Pancreas (tissue), 10 donors: Measurements from ENCODE around the gene TRAK1. TPM values are rescaled to one million over a fixed set of nuclear protein-coding genes. Genes with fewer than 3 reads are reported as not detected.

ENCODE experiments used
- ATAC-seq, 4 donors: fragments of 200-7000 bp; cut with Tn5 transposase; one replicate each; pipeline versions ENCODE4 v1.8.0 to v1.9.1; 2020; ENCODE audit warnings: mild to moderate bottlenecking in 4 of 4, moderate library complexity in 4 of 4
- DNase-seq, 6 donors: peaks; one replicate each; pipeline ENCODE4 v3.0.0-alpha.2; 2020
- FAIRE-seq: peaks from 2 replicates; lab custom pipeline; 2012; peaks lifted over from hg19 to GRCh38; lab: Jason Lieb, UNC
- H3K27ac ChIP-seq, 4 donors: fragments of 200-600 bp; sonication (generic); 1 replicate in 3 of 4; 2 replicates in 1 of 4; pipeline versions ENCODE4 v1.5.0 to v1.8.0; 2020
- H3K27me3 ChIP-seq, 4 donors: fragments of 200-600 bp; one replicate each; pipeline ENCODE4 v1.8.0; 2021
- H3K36me3 ChIP-seq, 3 donors: fragments of 200-600 bp; sonication (generic) in 1 of 3; one replicate each; pipeline versions ENCODE4 v1.5.0 to v1.8.0; 2020 to 2021
- H3K4me1 ChIP-seq, 3 donors: fragments of 200-600 bp; one replicate each; pipeline ENCODE4 v1.8.0; 2021
- H3K4me3 ChIP-seq, 4 donors: fragments of 200-600 bp; sonication (generic) in 2 of 4; one replicate each; pipeline versions ENCODE4 v1.5.0 to v1.8.0; 2020 to 2021
- H3K9me3 ChIP-seq, 4 donors: fragments of 200-600 bp; one replicate each; pipeline ENCODE4 v1.8.0; 2021
- CTCF ChIP-seq, 4 donors: fragments of 200-600 bp; sonication (generic) in 3 of 4; IDR thresholded peaks; one replicate each; pipeline versions ENCODE4 v1.5.0 to v1.8.0; 2021; ENCODE audit warnings: antibody characterized with exemption in 4 of 4
- WGBS, 2 donors: extraction: QIAGEN DNeasy Blood & Tissue Kit; methylation state at CpG; one replicate each; pipeline ENCODE4 v1.1.7; 2013; 5-methylcytosine and 5-hydroxymethylcytosine counted together
- intact Hi-C, 3 donors: fragments of 100-400 bp; cut with DNase I; formaldehyde crosslinking; loops; one replicate each; pipeline versions ENCODE4 v1.11.1 to v1.14.2; 2022
- polyA plus RNA-seq, 2 donors: library from polyadenylated mRNA; stranded (reverse); fragments of 200-250 nt; gene quantifications; one replicate each; pipeline ENCODE4 v1.2.3, GENCODE V29; 2013
- total RNA-seq, 6 donors: library from RNA; stranded (reverse); fragmentation: NEBNext Ultra II Directional in 4 of 6; extraction: Animal tissue kit (Norgen Biotek cat#: 25700) in 4 of 6; gene quantifications; one replicate each; pipeline versions ENCODE4 v1.2.1 to v1.2.4, GENCODE V29; 2021 to 2023
- donor health status: healthy with polysubstance abuse.
- donor health status: DM: no; HTN: no; CAD: no; lungs with moderate emphysema.
- donor health status: DM: no; HTN: no; CAD: no.
- donor health status: control.
- donor health status: control.
- donor health status: Bipolar disorder and iron deficiency.
- donor health status: DM: yes; HTN: yes; CAD: no.
- donor health status: DM: no; HTN: no; CAD: no.
- donor health status: DM: no; HTN: no; CAD: no.
- donor health status: DM: yes; HTN: yes; CAD: no.

TRAK1 gene
- total and polyA plus RNA-seq, 8 donors = 9.3 to 24.3 (median 11.7) TPM

GRCh38 chr3:42061025-42061712, 30.0 kb upstream of the TRAK1 start:
- Histone ChIP-seq H3K36me3 (no peaks in the 10 kb centered on the region), H3K4me3 (no peak overlapping the region), H3K4me1 (peaks cover 0 to 3% (median 0%) of the 10 kb centered on the region in 3 donors), H3K9me3 (no peaks in the 10 kb centered on the region), H3K27me3 (no peaks in the 10 kb centered on the region), H3K27ac (peak overlapping the region in 1 of 4 donors; percentile 6)
- intact Hi-C loops = no loop called here
- FAIRE-seq (no peak), DNase-seq (no peak), ATAC-seq (peak in 1 of 4 donors; percentile 12)
- no peak for TF ChIP-seq CTCF (IDR thresholded peaks at IDR 0.05)
- WGBS, 2 donors = 59 to 76% methylated on average over 7 of the region's 7 CpGs

DNA sequence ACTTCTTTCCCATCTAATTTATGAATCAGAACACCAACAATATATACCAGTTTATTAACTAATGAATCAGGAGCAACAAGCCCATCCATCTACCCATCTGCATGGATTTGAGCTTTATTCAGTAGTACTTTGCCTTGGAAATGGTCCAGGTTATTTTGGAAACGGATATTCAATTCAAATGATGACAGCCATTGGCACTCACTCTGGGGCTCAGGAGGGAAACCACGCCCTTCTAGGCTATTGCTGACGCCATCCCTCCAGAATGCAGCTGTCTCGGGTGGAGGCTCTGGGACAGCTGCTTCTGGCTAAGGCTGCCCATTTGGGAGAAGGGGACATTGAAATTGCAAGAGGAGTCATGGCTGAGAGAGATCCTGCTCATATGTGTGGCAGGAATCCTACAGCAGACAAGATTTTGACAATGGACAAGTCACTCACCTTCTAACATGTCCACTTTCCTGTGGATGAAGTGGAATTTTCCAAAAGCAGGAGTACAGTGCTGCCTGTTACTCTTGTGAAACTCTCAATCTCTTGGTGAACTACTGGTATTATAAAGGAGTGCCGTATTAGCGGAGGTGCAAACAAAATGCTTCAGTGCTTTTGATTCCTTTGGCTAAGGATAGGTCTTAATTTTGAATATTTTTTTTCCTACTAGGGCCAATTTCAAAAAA, 29.3 kb upstream of the TRAK1 start:
- peak in 3 of 4 donors; percentile 69 to 75 (median 71) for ATAC-seq
- TF ChIP-seq CTCF (IDR thresholded peaks at IDR 0.05) = no peak
- H3K4me3 ChIP-seq = no peak overlapping the region
- H3K4me1 ChIP-seq = peaks cover 0 to 4% (median 3%) of the 10 kb centered on the region in 3 donors
- WGBS, 2 donors = 63 to 64% methylated on average over 6 of the region's 6 CpGs
- peak in 2 of 6 donors; percentile 28 to 35 for DNase-seq
- no peaks in the 10 kb centered on the region for H3K36me3 ChIP-seq
- H3K9me3 ChIP-seq = no peaks in the 10 kb centered on the region
- no peaks in the 10 kb centered on the region for H3K27me3 ChIP-seq
- intact Hi-C loops = no loop called here
- FAIRE-seq = no peak
- H3K27ac ChIP-seq = peak overlapping the region in 1 of 4 donors; percentile 6

GRCh38 chr3:42062464-42062863, 28.7 kb upstream of the TRAK1 start:
- H3K27ac ChIP-seq = peak overlapping the region in 1 of 4 donors; percentile 6
- no peaks in the 10 kb centered on the region for H3K27me3 ChIP-seq
- WGBS, 2 donors = 100% methylated on average over 1 of the region's 1 CpG
- no peak for ATAC-seq
- no peak for TF ChIP-seq CTCF (IDR thresholded peaks at IDR 0.05)
- no peaks in the 10 kb centered on the region for H3K36me3 ChIP-seq
- intact Hi-C loops = no loop called here
- no peak for DNase-seq
- H3K4me1 ChIP-seq = peaks cover 0 to 5% (median 3%) of the 10 kb centered on the region in 3 donors
- no peak for FAIRE-seq
- H3K4me3 ChIP-seq = no peak overlapping the region
- H3K9me3 ChIP-seq = no peaks in the 10 kb centered on the region

DNA sequence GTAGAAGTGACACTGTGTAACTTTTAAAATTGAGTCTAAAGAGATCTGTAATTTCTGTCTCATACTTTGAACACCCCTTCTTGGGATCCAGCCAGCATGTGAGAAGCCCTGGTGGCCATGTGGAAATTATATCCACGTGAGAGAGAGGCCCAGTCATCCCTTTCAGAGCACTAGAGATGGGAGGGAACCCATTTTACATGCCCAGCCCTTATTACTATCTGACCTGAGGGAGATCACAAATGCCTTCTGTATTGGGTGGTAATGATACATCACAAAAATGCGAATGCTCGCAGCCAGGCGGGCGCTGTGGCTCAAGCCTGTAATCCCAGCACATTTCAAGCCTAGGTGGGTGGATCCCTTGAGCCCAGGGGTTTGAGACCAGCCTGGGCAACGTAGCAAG, 27.3 kb upstream of the TRAK1 start:
- H3K27me3 ChIP-seq = no peaks in the 10 kb centered on the region
- no peaks in the 10 kb centered on the region for H3K36me3 ChIP-seq
- no peak for TF ChIP-seq CTCF (IDR thresholded peaks at IDR 0.05)
- H3K4me1 ChIP-seq = peaks cover 0 to 9% (median 3%) of the 10 kb centered on the region in 3 donors
- H3K9me3 ChIP-seq = no peaks in the 10 kb centered on the region
- H3K4me3 ChIP-seq = no peak overlapping the region
- 89% methylated on average over 6 of the region's 6 CpGs for WGBS, 2 donors
- H3K27ac ChIP-seq = no peak overlapping the region
- intact Hi-C loops = no loop called here
- ATAC-seq = no peak
- no peak for DNase-seq
- no peak for FAIRE-seq
